H7 (cell line): Measurements from ENCODE around the gene XAGE3. TPM values are rescaled to one million over a fixed set of nuclear protein-coding genes. Genes with fewer than 3 reads are reported as not detected.
"Not testable (repeated sequence)": the region's sequence is repeated elsewhere in the genome, so short reads cannot be mapped to it uniquely, and the experiment has no call there.

Source experiments
- DNase-seq: peaks from one replicate; pipeline ENCODE4 v3.0.0; 2012
- H3K27me3 ChIP-seq: 2 replicates; pipeline ENCODE4 v1.6.0; 2011; ENCODE audit warnings: mild to moderate bottlenecking, low read length; ENCODE audit not compliant: control insufficient read depth, insufficient read depth
- H3K36me3 ChIP-seq: replicated peaks from 2 replicates; pipeline ENCODE4 v1.5.1; 2011; ENCODE audit warnings: low read length; ENCODE audit not compliant: control insufficient read depth, insufficient read depth
- H3K4me3 ChIP-seq: 2 replicates; pipeline ENCODE4 v1.5.1; 2011; ENCODE audit warnings: low read depth, mild to moderate bottlenecking, control low read depth, low read length, moderate library complexity; ENCODE audit not compliant: insufficient read depth
- total RNA-seq: library from RNA; depleted of rRNA; stranded (reverse); fragments of >200 nt; shearing (Covaris generic); gene quantifications from 2 replicates; pipeline ENCODE4 v1.2.3, GENCODE V29; 2014

XAGE3 gene
- total RNA-seq, 1 experiment from 2014 or later, result not detected

- H3K36me3 ChIP-seq, result no peaks in the 10 kb centered on the region
- no peak overlapping the region for H3K4me3 ChIP-seq
- DNase-seq, result no peak
- no peaks in the 10 kb centered on the region for H3K27me3 ChIP-seq
Measured at GRCh38 chrX:52874661-52875060, 6.8 kb upstream of the XAGE3 start.

DNA sequence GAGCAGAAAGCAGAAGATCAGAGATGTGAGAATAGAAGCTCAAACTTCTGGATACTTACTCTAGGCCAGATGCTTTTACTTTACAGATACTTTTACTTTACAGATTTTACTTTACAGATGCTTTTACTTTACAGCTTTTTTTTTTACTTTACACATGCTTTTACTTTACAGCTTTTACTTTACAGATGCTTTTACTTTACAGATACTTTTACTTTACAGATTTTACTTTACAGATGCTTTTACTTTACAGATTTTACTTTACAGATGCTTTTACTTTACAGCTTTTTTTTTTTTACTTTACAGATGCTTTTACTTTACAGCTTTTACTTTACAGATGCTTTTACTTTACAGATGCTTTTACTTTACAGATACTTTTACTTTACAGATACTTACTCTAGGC lies 5.9 kb upstream of the XAGE3 start:
- DNase-seq, H3K27me3 ChIP-seq, H3K36me3 ChIP-seq, H3K4me3 ChIP-seq: not testable (repeated sequence)

GRCh38 chrX:52870046-52870445 lies 2.2 kb upstream of the XAGE3 start:
- no peak for DNase-seq
- no peaks in the 10 kb centered on the region for H3K27me3 ChIP-seq

DNA sequence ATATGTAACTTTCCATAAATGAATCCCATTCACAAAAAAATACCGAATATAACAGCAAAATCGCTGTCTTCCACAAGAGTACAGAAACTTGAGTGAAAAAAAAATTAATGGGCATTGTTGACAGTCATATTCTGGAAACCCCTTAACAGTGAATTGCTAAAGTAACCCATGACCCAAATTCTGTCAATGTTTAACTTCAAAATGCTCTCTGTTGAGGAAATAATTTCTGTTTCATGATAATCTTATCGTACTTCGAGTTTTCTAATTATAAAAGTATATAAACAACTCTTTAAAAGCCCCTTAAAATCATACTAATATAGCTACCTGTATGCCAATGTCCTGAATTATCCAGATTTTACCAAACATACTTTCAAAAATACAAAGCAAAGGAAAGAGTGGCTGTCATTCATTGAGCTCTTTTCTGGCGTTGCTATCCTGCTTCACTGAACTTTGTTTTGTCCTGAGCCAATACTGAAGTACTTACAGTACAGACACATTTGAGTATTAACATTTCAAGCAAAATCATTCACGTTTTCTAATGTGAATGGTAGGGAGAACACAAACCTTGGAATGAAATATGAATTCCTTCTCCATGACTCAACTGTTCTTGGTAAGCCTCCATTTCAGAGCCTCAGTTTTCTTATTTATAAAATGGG lies 2.4 kb downstream of the XAGE3 start:
- no peak overlapping the region for H3K4me3 ChIP-seq
- H3K36me3 ChIP-seq, result no peaks in the 10 kb centered on the region
- H3K27me3 ChIP-seq, result no peaks in the 10 kb centered on the region
- no peak for DNase-seq

More at GRCh38 chrX:52870046-52870445, 2.2 kb upstream of the XAGE3 start:
- no peak overlapping the region for H3K4me3 ChIP-seq
- H3K36me3 ChIP-seq, result no peaks in the 10 kb centered on the region

DNA sequence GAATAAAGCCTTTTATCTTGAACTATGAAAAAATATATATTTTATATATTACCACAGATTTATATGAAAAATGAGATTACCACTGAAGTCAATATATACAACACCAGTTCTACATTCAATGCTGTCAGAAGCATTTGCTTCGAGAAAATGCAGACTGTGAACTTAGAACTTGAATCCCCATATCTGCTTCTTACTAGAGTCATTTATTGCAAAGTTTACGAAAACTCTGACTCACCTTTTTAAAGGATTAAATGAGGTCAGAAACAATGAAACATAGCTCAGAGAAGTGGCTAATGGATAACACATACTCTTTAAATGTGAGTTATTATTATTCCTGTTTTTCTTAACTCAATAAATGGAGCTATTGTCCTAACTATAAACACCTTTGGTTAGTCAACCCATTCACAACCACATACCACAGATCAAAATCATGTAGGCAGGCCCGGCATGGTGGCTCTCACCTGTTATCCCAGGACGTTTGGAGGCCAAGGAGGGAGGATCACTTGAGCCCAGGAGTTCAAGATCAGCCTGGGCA lies 10.8 kb downstream of the XAGE3 start:
- not testable (repeated sequence) for H3K27me3 ChIP-seq, H3K4me3 ChIP-seq, DNase-seq, H3K36me3 ChIP-seq

- DNase-seq, result no peak
- Histone ChIP-seq H3K36me3 (no peaks in the 10 kb centered on the region), H3K4me3 (no peak overlapping the region), H3K27me3 (no peaks in the 10 kb centered on the region)
Measured at GRCh38 chrX:52852110-52852860, 15.6 kb downstream of the XAGE3 start.

DNA sequence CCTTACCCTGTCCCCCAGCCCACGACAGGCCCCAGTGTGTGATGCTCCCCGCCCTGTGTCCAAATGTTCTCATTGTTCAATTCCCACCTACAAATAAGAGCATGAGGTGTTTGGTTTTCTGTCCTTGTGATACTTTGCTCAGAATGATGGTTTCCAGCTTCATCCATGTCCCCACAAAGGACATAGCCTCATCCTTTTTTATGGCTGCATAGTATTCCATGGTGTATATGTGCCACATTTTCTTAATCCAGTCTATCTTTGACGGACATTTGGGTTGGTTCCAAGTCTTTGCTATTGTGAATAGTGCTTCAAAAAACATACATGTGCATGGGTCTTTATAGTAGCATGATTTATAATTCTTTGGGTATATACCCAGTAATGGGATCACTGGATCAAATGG lies 24.3 kb downstream of the XAGE3 start:
- not testable (repeated sequence) for H3K36me3 ChIP-seq, DNase-seq, H3K27me3 ChIP-seq, H3K4me3 ChIP-seq

DNA sequence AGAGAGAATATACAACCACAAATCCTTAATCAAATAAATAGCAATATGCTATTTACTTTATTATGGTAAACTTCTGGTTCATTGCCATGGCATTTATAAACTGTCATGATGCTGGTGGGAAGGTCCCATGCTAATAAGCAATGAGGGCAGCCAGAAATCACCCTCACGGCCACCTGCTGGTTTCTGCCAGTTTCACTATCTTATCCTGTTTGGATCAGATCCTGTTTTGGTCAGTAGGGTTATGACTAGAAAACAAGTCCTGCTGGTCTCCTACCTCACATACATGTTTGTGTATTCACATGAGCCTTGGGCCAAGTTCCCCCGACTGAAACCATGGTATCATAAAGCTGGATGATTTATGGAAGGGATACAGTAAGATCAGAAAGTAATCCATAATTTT lies 28.7 kb downstream of the XAGE3 start:
- no peak overlapping the region for H3K4me3 ChIP-seq
- no peaks in the 10 kb centered on the region for H3K27me3 ChIP-seq
- DNase-seq, result no peak
- H3K36me3 ChIP-seq, result no peaks in the 10 kb centered on the region

DNA sequence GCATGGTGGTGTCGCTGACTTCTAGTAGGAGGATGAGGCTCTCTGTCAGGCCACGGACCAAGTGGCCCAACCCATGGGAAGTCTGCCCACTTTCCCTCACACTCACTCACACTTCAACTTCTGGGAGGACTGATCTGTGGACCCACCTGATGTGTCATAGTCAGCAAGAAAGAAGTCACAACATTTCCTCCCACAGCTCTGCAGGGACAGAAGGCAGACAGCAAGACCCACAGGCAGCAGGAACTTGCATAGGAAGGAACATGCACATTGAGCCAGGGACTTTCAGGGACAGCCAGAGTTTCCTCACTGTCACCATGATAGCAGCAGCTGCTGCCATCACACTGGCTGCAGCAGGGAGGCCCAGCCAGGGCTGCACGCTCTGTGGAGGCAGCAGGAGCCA lies 37.3 kb downstream of the XAGE3 start:
- no peak for DNase-seq

DNA sequence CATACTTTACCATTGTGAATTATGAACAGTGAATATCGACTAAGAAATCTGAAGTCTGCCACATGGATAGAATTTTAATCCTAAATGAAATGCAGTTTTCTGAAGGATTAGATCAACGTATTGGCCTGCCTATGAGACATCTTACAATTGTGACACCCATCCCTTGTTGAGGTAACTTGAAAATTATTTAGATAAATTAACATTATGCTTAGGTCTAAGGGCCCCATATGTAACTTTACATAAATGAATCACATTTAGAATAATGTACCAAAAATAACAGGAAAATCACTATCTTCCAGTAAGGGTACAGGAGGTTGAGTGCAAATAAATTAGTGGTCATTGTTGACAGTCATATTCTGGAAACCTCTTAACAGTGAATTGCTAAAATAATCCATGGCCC lies 43.3 kb downstream of the XAGE3 start:
- DNase-seq, result no peak
- no peak overlapping the region for H3K4me3 ChIP-seq
- no peaks in the 10 kb centered on the region for H3K36me3 ChIP-seq
- no peaks in the 10 kb centered on the region for H3K27me3 ChIP-seq

More for the DNA sequence above, 37.3 kb downstream of the XAGE3 start:
- no peaks in the 10 kb centered on the region for H3K36me3 ChIP-seq
- no peak overlapping the region for H3K4me3 ChIP-seq
- no peaks in the 10 kb centered on the region for H3K27me3 ChIP-seq

- H3K4me3 ChIP-seq, result no peak overlapping the region
- no peaks in the 10 kb centered on the region for H3K27me3 ChIP-seq
- H3K36me3 ChIP-seq, result no peaks in the 10 kb centered on the region
- no peak for DNase-seq
Measured at GRCh38 chrX:52821079-52821760, 46.7 kb downstream of the XAGE3 start.

GRCh38 chrX:52819788-52820187 lies 48.1 kb downstream of the XAGE3 start:
- H3K27me3 ChIP-seq, result no peaks in the 10 kb centered on the region
- no peaks in the 10 kb centered on the region for H3K36me3 ChIP-seq
- DNase-seq, result no peak
- H3K4me3 ChIP-seq, result no peak overlapping the region
